ENCODE results near the gene WWOX. TPM values are rescaled to one million over a fixed set of nuclear protein-coding genes. Genes with fewer than 3 reads are reported as not detected.

The WWOX gene
- total RNA-seq, 6 experiments from 2014 or later: 13.0 to 24.3 (median 16.5) TPM

GRCh38 chr16:78116946-78117345 is 17.5 kb downstream of the WWOX start:
- DNase-seq: no peak
- Histone ChIP-seq H3K4me1 (peaks cover 0 to 14% (median 4%) of the 10 kb centered on the region in 4 donors), H3K4me3 (no peak overlapping the region), H3K36me3 (peaks cover 0 to 5% (median under 1%) of the 10 kb centered on the region in 4 donors), H3K9me3 (no peaks in the 10 kb centered on the region), H3K27me3 (no peaks in the 10 kb centered on the region), H3K27ac (no peak overlapping the region)
- intact Hi-C loops (cut with DNase I): no loop called here
- TF ChIP-seq, protein P1, sequence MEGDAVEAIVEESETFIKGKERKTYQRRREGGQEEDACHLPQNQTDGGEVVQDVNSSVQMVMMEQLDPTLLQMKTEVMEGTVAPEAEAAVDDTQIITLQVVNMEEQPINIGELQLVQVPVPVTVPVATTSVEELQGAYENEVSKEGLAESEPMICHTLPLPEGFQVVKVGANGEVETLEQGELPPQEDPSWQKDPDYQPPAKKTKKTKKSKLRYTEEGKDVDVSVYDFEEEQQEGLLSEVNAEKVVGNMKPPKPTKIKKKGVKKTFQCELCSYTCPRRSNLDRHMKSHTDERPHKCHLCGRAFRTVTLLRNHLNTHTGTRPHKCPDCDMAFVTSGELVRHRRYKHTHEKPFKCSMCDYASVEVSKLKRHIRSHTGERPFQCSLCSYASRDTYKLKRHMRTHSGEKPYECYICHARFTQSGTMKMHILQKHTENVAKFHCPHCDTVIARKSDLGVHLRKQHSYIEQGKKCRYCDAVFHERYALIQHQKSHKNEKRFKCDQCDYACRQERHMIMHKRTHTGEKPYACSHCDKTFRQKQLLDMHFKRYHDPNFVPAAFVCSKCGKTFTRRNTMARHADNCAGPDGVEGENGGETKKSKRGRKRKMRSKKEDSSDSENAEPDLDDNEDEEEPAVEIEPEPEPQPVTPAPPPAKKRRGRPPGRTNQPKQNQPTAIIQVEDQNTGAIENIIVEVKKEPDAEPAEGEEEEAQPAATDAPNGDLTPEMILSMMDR (IDR thresholded peaks at IDR 0.05): no peak
- TF ChIP-seq POLR2A (IDR thresholded peaks at IDR 0.05): no peak
- WGBS (ENCODE audit: insufficient coverage, low coverage, low lambda C conversion rate, missing lambda C conversion rate): 62% methylated on average over 4 of the region's 4 CpGs
- no peak for ATAC-seq

DNA sequence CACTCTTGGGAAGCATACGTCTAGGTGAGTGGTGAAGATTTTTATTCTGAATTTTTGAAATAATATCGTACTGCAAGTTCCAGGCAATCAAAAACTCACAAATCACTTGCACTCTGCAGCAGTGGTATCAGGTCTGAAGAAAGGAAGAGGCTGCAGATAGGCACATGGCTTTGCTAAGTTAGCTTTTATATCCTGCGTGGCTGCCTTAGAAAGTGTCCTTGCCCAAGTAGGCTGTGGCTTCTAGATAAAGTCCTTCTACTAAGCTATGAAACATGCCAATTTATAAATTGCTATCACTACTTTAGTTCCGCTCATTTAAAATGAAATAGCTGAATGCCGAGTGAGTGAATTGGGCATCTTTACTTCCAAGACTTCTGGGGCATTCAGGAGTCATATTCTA is 17.9 kb downstream of the WWOX start:
- H3K4me1 ChIP-seq: peaks cover 0 to 14% (median 4%) of the 10 kb centered on the region in 4 donors
- ATAC-seq (no peak), DNase-seq (no peak)
- no peak overlapping the region for H3K4me3 ChIP-seq
- intact Hi-C loops (cut with DNase I): no loop called here
- no peak for TF ChIP-seq POLR2A (IDR thresholded peaks at IDR 0.05)
- TF ChIP-seq, protein P1 (IDR thresholded peaks at IDR 0.05): no peak
- WGBS (ENCODE audit: insufficient coverage, low coverage, low lambda C conversion rate, missing lambda C conversion rate): 43% methylated on average over 3 of the region's 5 CpGs
- no peaks in the 10 kb centered on the region for H3K9me3 ChIP-seq
- peaks cover 0 to 5% (median under 1%) of the 10 kb centered on the region in 4 donors for H3K36me3 ChIP-seq
- H3K27me3 ChIP-seq: no peaks in the 10 kb centered on the region
- H3K27ac ChIP-seq: no peak overlapping the region

DNA sequence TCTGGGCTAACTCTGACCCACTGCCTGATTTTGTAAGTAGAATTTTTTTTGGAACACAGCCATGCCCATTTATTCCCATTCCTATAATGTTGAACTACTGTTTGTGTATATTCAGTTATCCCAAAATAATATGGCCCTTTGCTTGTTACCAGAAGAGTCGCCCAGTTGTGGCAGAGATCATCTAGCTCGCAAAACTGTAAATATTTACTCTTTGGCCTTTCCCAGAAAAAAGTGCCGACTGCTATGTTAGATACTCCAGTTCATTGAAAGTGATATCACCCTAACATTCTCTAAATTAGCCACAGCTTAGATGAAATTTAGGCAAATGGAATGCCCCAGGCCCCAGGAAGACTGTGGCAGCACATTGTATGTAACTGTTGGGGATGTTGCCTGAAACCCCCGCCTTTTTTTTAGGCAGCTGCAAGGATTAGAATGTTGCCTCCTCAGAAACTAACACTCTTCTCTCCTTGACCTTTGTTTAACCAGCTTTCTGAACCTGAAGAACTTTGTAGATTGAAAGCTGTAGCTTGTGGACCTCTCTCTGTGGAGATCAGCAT is 19.1 kb downstream of the WWOX start:
- TF ChIP-seq, protein P1 (IDR thresholded peaks at IDR 0.05): no peak
- TF ChIP-seq POLR2A (IDR thresholded peaks at IDR 0.05): no peak
- Histone ChIP-seq H3K27ac (no peak overlapping the region), H3K9me3 (no peaks in the 10 kb centered on the region), H3K27me3 (no peaks in the 10 kb centered on the region), H3K4me1 (peaks cover 0 to 19% (median 4%) of the 10 kb centered on the region in 4 donors), H3K36me3 (peaks cover 0 to 5% (median under 1%) of the 10 kb centered on the region in 4 donors), H3K4me3 (no peak overlapping the region)
- 39% methylated on average over 3 of the region's 4 CpGs for WGBS (ENCODE audit: insufficient coverage, low coverage, low lambda C conversion rate, missing lambda C conversion rate)
- DNase-seq: no peak
- ATAC-seq: peak; percentile 76 to 86 (median 82)
- intact Hi-C loops (cut with DNase I): no loop called here

GRCh38 chr16:78122774-78123315 is 23.4 kb downstream of the WWOX start:
- Histone ChIP-seq H3K36me3 (peaks cover 0 to 1% (median 0%) of the 10 kb centered on the region in 4 donors), H3K27ac (no peak overlapping the region), H3K4me1 (peaks cover 0 to 18% (median 4%) of the 10 kb centered on the region in 4 donors), H3K27me3 (no peaks in the 10 kb centered on the region), H3K9me3 (no peaks in the 10 kb centered on the region), H3K4me3 (no peak overlapping the region)
- WGBS (ENCODE audit: insufficient coverage, low coverage, low lambda C conversion rate, missing lambda C conversion rate): 7% methylated on average over 4 of the region's 4 CpGs
- intact Hi-C loops (cut with DNase I): loop anchor here (10.0 kb wide), 1 partner anchor 112 kb away; no protein-coding TSS in a partner anchor
- DNase-seq: no peak
- no peak for TF ChIP-seq POLR2A (IDR thresholded peaks at IDR 0.05)
- TF ChIP-seq, protein P1 (IDR thresholded peaks at IDR 0.05): peak; percentile 48 to 64 (median 58)
- peak; percentile 80 to 90 (median 84) for ATAC-seq

All from right lobe of liver (tissue), 6 donors.